Small intestine (tissue), 7 donors: ENCODE results near the gene HS6ST2. TPM values are rescaled to one million over a fixed set of nuclear protein-coding genes. Genes with fewer than 3 reads are reported as not detected.

Source experiments
- DNase-seq, 2 donors: peaks; one replicate each; pipeline versions ENCODE4 v3.0.0 to v3.0.0-alpha.2; 2013
- FAIRE-seq: peaks from 2 replicates; lab custom pipeline; 2012; peaks lifted over from hg19 to GRCh38; lab: Jason Lieb, UNC
- H3K27ac ChIP-seq, 3 donors: one replicate each; pipeline ENCODE4 v1.5.1; 2013; ENCODE audit warnings: low read length in 2 of 3, mild to moderate bottlenecking in 2 of 3, control low read depth in 1 of 3, inconsistent platforms in 1 of 3, low read depth in 1 of 3, moderate library complexity in 1 of 3
- H3K27me3 ChIP-seq, 3 donors: one replicate each; pipeline ENCODE4 v1.6.1; 2013; ENCODE audit warnings: low read length in 3 of 3, inconsistent platforms in 1 of 3; ENCODE audit not compliant: control insufficient read depth in 3 of 3, insufficient read depth in 3 of 3
- H3K36me3 ChIP-seq, 3 donors: one replicate each; pipeline ENCODE4 v1.6.1; 2013; ENCODE audit warnings: low read length in 3 of 3, inconsistent platforms in 1 of 3, low read depth in 1 of 3, mild to moderate bottlenecking in 1 of 3, moderate library complexity in 1 of 3; ENCODE audit not compliant: control insufficient read depth in 3 of 3, insufficient read depth in 2 of 3
- H3K4me1 ChIP-seq, 3 donors: one replicate each; pipeline ENCODE4 v1.6.1; 2013; ENCODE audit warnings: low read length in 2 of 3, inconsistent platforms in 1 of 3, low read depth in 1 of 3, mild to moderate bottlenecking in 1 of 3, moderate library complexity in 1 of 3; ENCODE audit not compliant: control insufficient read depth in 3 of 3, insufficient read depth in 2 of 3
- H3K4me3 ChIP-seq, 3 donors: one replicate each; pipeline ENCODE4 v1.5.1; 2013; ENCODE audit warnings: low read length in 3 of 3, control low read depth in 1 of 3, inconsistent platforms in 1 of 3, low read depth in 1 of 3, mild to moderate bottlenecking in 1 of 3, moderate library complexity in 1 of 3
- H3K9me3 ChIP-seq, 2 donors: one replicate each; pipeline ENCODE4 v1.6.1; 2013; ENCODE audit warnings: low read depth in 1 of 2, low read length in 1 of 2; ENCODE audit not compliant: control insufficient read depth in 2 of 2, insufficient read depth in 1 of 2
- WGBS, 3 donors: extraction: QIAGEN DNeasy Blood & Tissue Kit; methylation state at CpG; one replicate each; pipeline ENCODE4 v1.1.7; 2013; 5-methylcytosine and 5-hydroxymethylcytosine counted together
- polyA plus RNA-seq, 4 donors: library from polyadenylated mRNA; stranded (reverse) in 3 of 4; unstranded in 1 of 4; fragments of 200-250 nt in 3 of 4; fragments of 120-200 nt in 1 of 4; gene quantifications; one replicate each; pipeline versions ENCODE4 v1.2.1 to v1.2.3, GENCODE V29; 2013
- donor health status: healthy with polysubstance abuse.
- donor health status: control.
- donor health status: control.
- donor health status: Bipolar disorder and iron deficiency.
- donor health status: healthy.

Gene HS6ST2
- polyA plus RNA-seq, 4 donors = 0.12 to 0.55 TPM; not detected in 2

DNA sequence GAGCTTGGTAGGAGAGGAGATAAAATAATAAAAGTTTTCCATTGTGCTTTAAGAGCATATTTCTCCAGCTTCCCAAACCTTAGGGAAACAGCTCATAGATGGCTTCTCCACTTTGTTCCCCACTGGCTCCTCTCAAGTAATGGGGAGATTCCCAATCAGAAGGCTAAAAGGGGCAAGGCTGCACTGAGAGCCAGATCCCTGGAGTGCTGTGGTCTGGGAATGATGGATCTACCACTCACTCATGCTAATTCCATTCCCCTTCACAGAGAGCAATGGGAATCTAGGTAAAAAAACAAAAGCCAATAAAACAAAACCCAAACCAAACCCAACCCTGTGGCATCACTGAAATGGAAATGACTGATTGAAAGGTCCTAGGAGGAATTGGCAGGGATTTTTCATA, 249.9 kb downstream of the HS6ST2 start:
- no peaks in the 10 kb centered on the region for H3K4me1 ChIP-seq
- no peak for FAIRE-seq
- H3K9me3 ChIP-seq = no peaks in the 10 kb centered on the region
- no peak overlapping the region for H3K4me3 ChIP-seq
- H3K36me3 ChIP-seq = no peaks in the 10 kb centered on the region
- H3K27ac ChIP-seq = no peak overlapping the region
- DNase-seq = no peak
- H3K27me3 ChIP-seq = peaks cover 0 to 5% (median 0%) of the 10 kb centered on the region in 3 donors

DNA sequence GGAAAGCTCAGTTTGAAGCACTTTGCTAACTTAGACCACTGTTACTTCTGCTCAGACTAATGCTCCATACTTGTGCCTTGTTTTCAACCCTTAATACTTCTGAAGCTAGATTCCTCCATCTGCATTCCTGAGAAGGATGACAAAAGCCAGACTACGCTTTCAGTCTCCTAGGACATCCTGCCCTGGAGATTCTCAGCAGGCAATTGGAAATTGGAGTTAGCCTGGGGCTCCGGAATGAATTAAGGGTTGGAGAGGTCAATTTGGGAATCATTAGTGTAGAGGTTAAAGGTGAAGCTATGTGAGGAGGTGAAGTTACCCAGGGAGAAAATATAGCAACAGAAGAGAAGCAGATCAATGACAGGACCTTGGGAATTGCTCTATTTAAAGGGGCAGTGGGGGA, 253.7 kb downstream of the HS6ST2 start:
- Histone ChIP-seq H3K27ac (no peak overlapping the region), H3K27me3 (peaks cover 0 to 5% (median 0%) of the 10 kb centered on the region in 3 donors), H3K9me3 (no peaks in the 10 kb centered on the region), H3K36me3 (no peaks in the 10 kb centered on the region), H3K4me3 (no peak overlapping the region), H3K4me1 (no peaks in the 10 kb centered on the region)
- 57 to 66% (median 64%) methylated on average over 2 of the region's 2 CpGs for WGBS, 3 donors
- DNase-seq (no peak), FAIRE-seq (no peak)

DNA sequence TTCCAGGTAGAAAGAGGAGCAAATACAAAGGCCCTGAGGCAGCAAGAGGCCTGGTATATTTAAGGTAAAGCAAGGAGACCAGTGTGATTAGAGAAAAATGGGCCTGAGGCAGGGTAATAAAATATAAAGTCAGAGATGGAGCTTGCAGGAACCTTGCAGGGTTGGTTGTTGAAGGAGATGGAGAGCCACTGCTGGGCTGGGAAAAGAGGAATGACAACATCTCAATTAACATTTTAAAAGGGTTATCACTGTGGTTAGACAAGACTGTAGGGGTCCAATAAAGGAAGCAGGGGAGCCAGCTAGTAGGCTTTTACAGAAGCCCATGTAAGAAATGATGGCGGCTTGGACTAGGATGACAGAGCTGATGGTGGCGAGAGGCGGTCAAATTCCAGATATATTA, 264.0 kb downstream of the HS6ST2 start:
- Histone ChIP-seq H3K9me3 (no peaks in the 10 kb centered on the region), H3K36me3 (no peaks in the 10 kb centered on the region), H3K4me3 (no peak overlapping the region), H3K27ac (no peak overlapping the region), H3K4me1 (no peaks in the 10 kb centered on the region), H3K27me3 (no peaks in the 10 kb centered on the region)
- FAIRE-seq (no peak), DNase-seq (no peak)
- WGBS, 3 donors = 67 to 95% (median 93%) methylated on average over 3 of the region's 3 CpGs

DNA sequence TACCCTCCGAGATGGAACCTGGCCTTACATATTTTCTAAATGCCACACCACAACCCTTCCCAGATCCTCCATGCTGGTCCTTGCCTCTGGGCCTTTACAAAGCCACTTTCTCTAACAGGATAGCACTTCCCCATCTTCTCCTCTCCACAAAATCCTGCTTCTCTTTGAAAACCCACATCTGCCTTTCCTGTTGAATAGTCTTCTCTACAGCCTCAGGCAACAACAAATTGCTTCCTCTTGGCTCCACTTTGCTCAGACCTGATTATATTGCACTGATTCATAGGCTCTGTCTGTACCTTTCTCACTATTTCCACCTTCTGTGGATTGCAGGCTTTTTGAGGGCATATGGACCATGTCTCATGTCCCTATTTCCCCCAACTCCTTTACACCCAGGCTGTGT, 265.9 kb downstream of the HS6ST2 start:
- WGBS, 3 donors = 45 to 89% (median 65%) methylated on average over 1 of the region's 1 CpG
- DNase-seq = no peak
- Histone ChIP-seq H3K27ac (no peak overlapping the region), H3K27me3 (no peaks in the 10 kb centered on the region), H3K4me3 (no peak overlapping the region), H3K36me3 (no peaks in the 10 kb centered on the region), H3K9me3 (no peaks in the 10 kb centered on the region), H3K4me1 (no peaks in the 10 kb centered on the region)
- FAIRE-seq = no peak

DNA sequence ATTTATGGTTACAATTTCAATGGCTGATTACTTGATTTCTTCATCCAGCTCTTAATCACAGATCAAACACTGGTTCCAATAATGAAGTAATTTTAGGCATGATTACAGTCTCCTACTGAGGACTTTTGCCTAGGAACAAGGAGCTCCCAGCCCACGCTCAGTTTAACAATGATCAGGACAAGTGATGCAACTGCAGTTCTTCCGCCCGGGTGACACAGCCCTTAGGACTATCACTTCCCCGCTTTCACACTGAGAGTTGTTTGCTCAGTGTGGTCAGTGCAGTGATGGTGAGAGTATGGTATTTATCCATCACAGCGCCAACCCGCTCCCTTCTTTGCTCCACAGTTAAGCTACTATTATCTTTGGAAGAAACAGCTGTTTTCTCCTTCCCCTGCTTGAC, 266.4 kb downstream of the HS6ST2 start:
- no peak overlapping the region for H3K27ac ChIP-seq
- WGBS, 3 donors = 68 to 83% (median 80%) methylated on average over 6 of the region's 6 CpGs
- FAIRE-seq (no peak), DNase-seq (no peak)
- H3K4me3 ChIP-seq = no peak overlapping the region
- H3K4me1 ChIP-seq = no peaks in the 10 kb centered on the region
- H3K9me3 ChIP-seq = no peaks in the 10 kb centered on the region
- H3K36me3 ChIP-seq = no peaks in the 10 kb centered on the region
- no peaks in the 10 kb centered on the region for H3K27me3 ChIP-seq

DNA sequence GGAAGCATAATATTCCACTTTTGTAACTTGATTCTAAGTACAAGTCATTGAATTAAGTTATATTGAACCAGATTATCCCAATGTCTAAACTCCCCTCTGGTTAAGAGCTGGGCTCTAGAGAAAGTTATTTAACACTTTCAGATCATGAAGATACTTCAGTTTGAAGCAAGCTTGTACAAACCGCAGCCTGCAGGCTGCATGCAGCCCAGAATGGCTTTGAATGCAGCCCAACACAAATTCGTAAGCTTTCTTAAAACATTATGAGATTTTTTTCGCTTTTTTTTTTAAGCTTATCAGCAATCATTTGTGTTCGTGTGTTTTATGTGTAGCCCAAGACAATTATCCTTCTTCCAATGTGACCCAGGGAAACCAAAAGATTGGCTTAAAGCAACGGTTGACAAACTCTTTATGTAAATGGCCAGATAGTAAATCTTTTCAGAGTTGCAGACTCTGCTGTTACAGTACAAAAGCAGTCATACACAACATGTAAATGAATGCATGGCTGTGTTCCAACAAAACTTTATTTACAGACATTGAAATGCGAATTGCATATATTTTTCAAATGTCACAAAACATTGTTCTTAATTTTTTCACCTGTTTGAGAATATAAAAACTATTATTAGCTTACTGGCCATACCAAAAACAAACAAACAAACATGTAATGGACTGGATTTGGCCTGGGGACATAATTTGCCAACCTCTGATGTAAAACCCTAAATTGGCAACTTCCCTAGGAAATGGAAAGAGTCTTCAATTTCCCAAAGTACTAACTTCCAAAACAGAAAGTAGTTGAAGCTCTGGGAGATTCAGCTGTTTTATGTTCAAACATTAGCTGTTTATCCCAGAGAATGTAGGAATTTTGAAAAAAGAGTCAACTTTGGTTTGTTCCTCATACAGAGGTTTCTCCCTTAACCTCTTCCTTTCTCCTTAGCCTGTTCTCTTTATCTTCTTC, 268.5 kb downstream of the HS6ST2 start:
- WGBS, 3 donors = 44 to 52% (median 46%) methylated on average over 6 of the region's 6 CpGs
- FAIRE-seq = no peak

DNA sequence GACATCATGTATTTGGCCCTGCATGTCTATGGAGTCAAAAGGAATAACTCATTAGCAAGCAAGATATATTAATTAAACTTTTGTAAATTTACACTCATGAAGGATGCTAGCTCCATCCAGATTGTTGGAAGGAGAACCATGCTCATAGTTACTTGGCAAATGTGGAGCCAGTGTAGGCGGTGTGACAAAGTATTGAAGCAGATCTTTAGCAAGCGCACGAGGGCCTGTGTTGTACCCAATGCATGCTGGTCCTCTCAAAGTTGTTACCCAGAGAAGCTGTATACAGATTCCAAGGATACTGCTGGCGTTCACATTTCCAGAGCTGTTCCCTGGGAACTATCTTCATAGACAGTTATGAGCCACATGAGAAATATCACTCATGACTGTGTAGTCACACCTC, 273.2 kb downstream of the HS6ST2 start:
- DNase-seq (no peak), FAIRE-seq (no peak)
- Histone ChIP-seq H3K36me3 (no peaks in the 10 kb centered on the region), H3K4me1 (no peaks in the 10 kb centered on the region), H3K9me3 (no peaks in the 10 kb centered on the region), H3K27me3 (no peaks in the 10 kb centered on the region), H3K27ac (no peak overlapping the region), H3K4me3 (no peak overlapping the region)
- WGBS, 3 donors = 79 to 90% (median 81%) methylated on average over 4 of the region's 4 CpGs

More for the DNA sequence above, 268.5 kb downstream of the HS6ST2 start:
- no peaks in the 10 kb centered on the region for H3K27me3 ChIP-seq
- DNase-seq = no peak
- H3K36me3 ChIP-seq = no peaks in the 10 kb centered on the region
- no peaks in the 10 kb centered on the region for H3K9me3 ChIP-seq
- no peak overlapping the region for H3K27ac ChIP-seq
- H3K4me3 ChIP-seq = no peak overlapping the region
- no peaks in the 10 kb centered on the region for H3K4me1 ChIP-seq

DNA sequence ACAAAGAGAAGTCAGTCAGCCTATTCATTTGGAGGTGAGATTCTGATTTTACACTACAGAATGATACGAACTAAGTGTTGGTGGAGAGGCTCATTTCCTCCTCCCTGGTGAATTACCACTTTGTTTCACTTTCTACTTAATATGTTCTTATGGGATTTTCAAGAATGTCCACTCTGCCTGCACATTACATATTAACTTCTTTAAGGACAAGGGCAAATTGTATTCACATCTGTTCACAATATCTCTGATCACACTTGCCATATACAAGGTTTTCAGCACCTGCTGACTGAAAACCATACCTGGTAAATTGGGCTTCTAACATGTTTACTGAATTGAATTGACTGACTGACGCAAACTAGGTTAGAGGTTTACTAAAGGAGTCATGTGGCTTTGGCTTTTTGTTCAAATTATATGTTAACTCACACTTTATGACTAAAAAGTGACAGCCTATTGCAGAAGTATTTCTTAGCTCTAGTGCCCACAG, 281.2 kb downstream of the HS6ST2 start:
- Histone ChIP-seq H3K27me3 (no peaks in the 10 kb centered on the region), H3K27ac (no peak overlapping the region), H3K9me3 (peaks cover 0 to 3% of the 10 kb centered on the region in 2 donors), H3K4me3 (no peak overlapping the region), H3K4me1 (no peaks in the 10 kb centered on the region), H3K36me3 (no peaks in the 10 kb centered on the region)
- DNase-seq (no peak), FAIRE-seq (no peak)
- WGBS, 3 donors = 45 to 55% (median 49%) methylated on average over 2 of the region's 2 CpGs
